ENCODE data around the gene GANAB.
A peak's percentile ranks its signal among the peaks of the same experiment; 100 is the strongest.
"Not testable (repeated sequence)": the region's sequence is repeated elsewhere in the genome, so short reads cannot be mapped to it uniquely, and the experiment has no call there.

Gene GANAB

DNA sequence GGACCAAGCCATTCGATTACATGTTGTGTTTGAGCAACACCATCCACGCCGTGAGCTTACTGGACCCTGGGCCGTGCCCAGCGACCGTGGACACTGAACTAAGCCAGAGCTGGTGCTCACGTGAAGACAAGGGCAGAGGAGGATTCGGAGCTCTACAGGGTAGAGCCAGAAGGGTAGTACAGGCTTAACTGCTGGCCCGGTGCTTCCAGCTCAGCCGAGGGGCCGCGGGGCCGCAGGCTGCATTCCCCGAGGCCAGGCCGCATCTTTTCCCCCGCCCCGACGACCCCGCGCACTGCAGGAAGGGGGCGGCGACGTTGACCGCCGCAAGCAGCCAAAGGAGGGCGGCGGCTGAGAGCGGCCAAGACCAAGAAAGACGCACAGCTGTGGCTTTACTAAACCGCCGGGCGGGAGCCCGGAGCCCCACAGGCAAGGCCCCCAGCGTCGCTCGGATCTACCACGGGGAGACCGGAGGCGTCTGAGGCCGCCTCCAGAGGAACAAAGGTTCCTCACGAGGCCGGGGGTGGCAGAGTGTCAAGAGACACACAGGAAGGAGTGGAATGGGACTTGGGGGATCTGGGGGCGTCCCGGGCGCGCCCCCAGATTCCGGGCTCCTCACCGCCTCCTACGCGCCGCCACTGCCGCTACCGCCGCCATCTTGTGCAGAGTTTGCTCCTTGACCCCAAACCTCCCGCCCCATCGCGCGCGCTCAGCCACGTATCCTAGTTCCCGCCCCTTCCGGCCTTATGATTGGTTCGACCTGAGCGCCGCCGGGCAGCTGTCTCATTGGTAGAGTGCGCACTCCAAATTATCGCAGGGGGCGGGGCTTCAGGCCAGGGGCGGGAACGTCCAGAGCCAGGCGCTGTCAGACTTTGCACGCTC is at the start of gene GANAB:
GANAB (minus strand) TSS at position 668 of the 879 bp plus-strand sequence; CDS start at position 654, 14 bp downstream.
- H2AFZ ChIP-seq (ENCODE audit: low read length): peak within 1 kb of the TSS; percentile 40
- peaks cover 66% of the 10 kb centered on the region for H3K79me2 ChIP-seq (ENCODE audit: low read length)
- peak within 1 kb of the TSS; percentile 95 for H3K9ac ChIP-seq (ENCODE audit: low read length)
- no peaks in the 10 kb centered on the region for H3K9me3 ChIP-seq (replicated peaks; ENCODE audit: insufficient read depth, low read length)
- peaks cover 5% of the 10 kb centered on the region; the same call in 1 of the 2 replicates for H3F3A ChIP-seq (ENCODE audit: insufficient read depth, low read length)
- H3K36me3 ChIP-seq (replicated peaks; ENCODE audit: insufficient read depth, low read length): 0 out of 2 replicates have a peak, but pooled peaks cover 8% of the 10 kb centered on the region
- H3K27me3 ChIP-seq (replicated peaks; ENCODE audit: insufficient read depth, low read length): no peaks in the 10 kb centered on the region
- H4K20me1 ChIP-seq (ENCODE audit: insufficient read depth, low read length): no peaks in the 10 kb centered on the region
- peak; percentile 99 for DNase-seq
- TF ChIP-seq EZH2 (optimal IDR thresholded peaks at IDR 0.05; ENCODE audit: low read depth, low read length) (no peak), EZH2phosphoT487 (IDR thresholded peaks at IDR 0.05; ENCODE audit: low read length) (no peak), CTCF (IDR thresholded peaks at IDR 0.05; ENCODE audit: low read length) (no peak)
- H3K4me2 ChIP-seq (ENCODE audit: low read depth, low read length): peak within 1 kb of the TSS; percentile 89
- peaks cover 9% of the 10 kb centered on the region for H3K4me1 ChIP-seq (ENCODE audit: low read length)
- no peaks in the 10 kb centered on the region for H3K9me2 ChIP-seq (replicated peaks; ENCODE audit: insufficient read depth, low read length)
- H3K4me3 ChIP-seq (ENCODE audit: low read length): peak within 1 kb of the TSS; percentile 89
- peak within 1 kb of the TSS; percentile 61; the same call in 1 of the 2 replicates for H3K27ac ChIP-seq (ENCODE audit: low read length)

DNA sequence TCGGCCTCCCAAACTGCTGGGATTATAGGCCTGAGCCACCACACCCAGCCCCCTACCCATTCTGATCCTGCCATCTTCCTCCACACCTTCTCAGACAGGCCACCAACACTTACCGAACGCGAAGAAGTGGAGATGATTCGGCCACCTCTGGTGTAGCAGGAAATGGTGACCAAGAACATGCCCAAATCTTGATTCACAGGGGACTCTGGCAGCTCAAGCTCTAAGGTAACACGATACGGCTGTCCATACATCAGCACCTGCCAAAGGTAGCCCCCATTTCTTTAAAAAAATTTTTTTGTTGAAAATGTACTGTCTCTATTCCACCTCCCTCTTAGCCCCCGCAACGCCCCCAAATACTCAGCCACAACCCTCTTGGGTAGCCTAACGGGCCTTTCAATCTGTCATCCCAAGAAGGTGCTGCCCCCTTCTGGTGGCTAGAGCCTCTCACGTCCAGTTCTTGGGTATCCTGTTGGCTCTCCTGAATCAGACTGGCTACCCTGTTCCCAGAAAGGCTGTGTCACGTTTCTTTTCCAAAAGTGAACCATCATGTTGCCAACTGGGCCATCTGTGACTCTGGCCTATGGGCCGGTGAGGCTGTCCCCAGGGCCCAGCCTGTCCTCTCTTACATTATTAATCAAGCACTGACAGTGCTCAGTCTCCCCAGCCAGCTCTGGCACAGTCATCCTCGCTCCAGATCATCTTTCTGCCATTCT is 48.2 kb upstream of the GANAB start:
- no peak overlapping the region for H3K4me3 ChIP-seq (ENCODE audit: low read length)
- no peak overlapping the region for H3K27ac ChIP-seq (ENCODE audit: low read length)

DNA sequence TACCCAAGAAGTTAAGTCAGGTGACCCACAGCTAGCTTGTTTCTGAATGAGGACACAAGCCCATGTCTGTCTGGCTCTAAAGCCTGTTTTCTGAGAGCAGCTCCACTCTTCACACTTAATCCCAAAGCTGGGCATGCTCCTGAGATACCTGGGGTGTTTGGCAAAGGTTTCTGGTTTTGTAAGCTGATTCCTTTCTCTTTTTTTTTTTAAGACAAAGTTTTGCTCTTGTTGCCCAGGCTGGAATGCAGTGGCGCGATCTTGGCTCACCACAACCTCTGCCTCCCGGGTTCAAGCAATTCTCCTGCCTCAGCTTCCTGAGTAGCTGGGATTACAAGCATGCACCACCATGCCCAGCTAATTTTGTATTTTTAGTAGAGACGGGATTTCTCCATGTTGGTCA is 47.2 kb upstream of the GANAB start:
- H3K79me2 ChIP-seq (ENCODE audit: low read length); H3K27me3 ChIP-seq (replicated peaks; ENCODE audit: insufficient read depth, low read length); H3K4me3 ChIP-seq (ENCODE audit: low read length); H3K27ac ChIP-seq (ENCODE audit: low read length); H3K9me2 ChIP-seq (replicated peaks; ENCODE audit: insufficient read depth, low read length); H3K9ac ChIP-seq (ENCODE audit: low read length); H2AFZ ChIP-seq (ENCODE audit: low read length); H3K36me3 ChIP-seq (replicated peaks; ENCODE audit: insufficient read depth, low read length); H3K9me3 ChIP-seq (replicated peaks; ENCODE audit: insufficient read depth, low read length); H4K20me1 ChIP-seq (ENCODE audit: insufficient read depth, low read length); H3K4me1 ChIP-seq (ENCODE audit: low read length); H3K4me2 ChIP-seq (ENCODE audit: low read depth, low read length); H3F3A ChIP-seq (ENCODE audit: insufficient read depth, low read length); DNase-seq: not testable (repeated sequence)

More for the DNA sequence above, 48.2 kb upstream of the GANAB start:
- H3K27me3 ChIP-seq (replicated peaks; ENCODE audit: insufficient read depth, low read length): no peaks in the 10 kb centered on the region
- H3K4me1 ChIP-seq (ENCODE audit: low read length): no peaks in the 10 kb centered on the region
- DNase-seq: peak; percentile 70
- H4K20me1 ChIP-seq (ENCODE audit: insufficient read depth, low read length): no peaks in the 10 kb centered on the region
- no peak overlapping the region for H3K4me2 ChIP-seq (ENCODE audit: low read depth, low read length)
- no peak for TF ChIP-seq EZH2 (optimal IDR thresholded peaks at IDR 0.05; ENCODE audit: low read depth, low read length)
- peak; percentile 83 for TF ChIP-seq CTCF (IDR thresholded peaks at IDR 0.05; ENCODE audit: low read length)
- no peaks in the 10 kb centered on the region for H3K9me3 ChIP-seq (replicated peaks; ENCODE audit: insufficient read depth, low read length)
- H3K9ac ChIP-seq (ENCODE audit: low read length): no peak overlapping the region
- no peaks in the 10 kb centered on the region for H3K79me2 ChIP-seq (ENCODE audit: low read length)
- no peaks in the 10 kb centered on the region for H3K9me2 ChIP-seq (replicated peaks; ENCODE audit: insufficient read depth, low read length)
- no peaks in the 10 kb centered on the region for H3F3A ChIP-seq (ENCODE audit: insufficient read depth, low read length)
- no peak overlapping the region for H2AFZ ChIP-seq (ENCODE audit: low read length)
- H3K36me3 ChIP-seq (replicated peaks; ENCODE audit: insufficient read depth, low read length): no peaks in the 10 kb centered on the region
